Endodermal cell (in vitro differentiated cells): ENCODE data around the gene TMSB10. TPM values are rescaled to one million over a fixed set of nuclear protein-coding genes. Genes with fewer than 3 reads are reported as not detected.
"Not testable (repeated sequence)": the region's sequence is repeated elsewhere in the genome, so short reads cannot be mapped to it uniquely, and the experiment has no call there.

ENCODE experiments used
- DNase-seq: peaks from one replicate; pipeline ENCODE4 v3.0.0-alpha.2; 2017
- H3K27ac ChIP-seq: 2 replicates; pipeline ENCODE4 v1.5.1; 2013; ENCODE audit warnings: mild to moderate bottlenecking, low read depth, low read length, moderate library complexity
- H3K27me3 ChIP-seq: 2 replicates; pipeline ENCODE4 v1.6.1; 2013; ENCODE audit warnings: mild to moderate bottlenecking, low read length, moderate library complexity; ENCODE audit not compliant: insufficient read depth, control insufficient read depth, poor library complexity, severe bottlenecking
- H3K36me3 ChIP-seq: 2 replicates; pipeline ENCODE4 v1.7.0; 2013; ENCODE audit warnings: mild to moderate bottlenecking, low read length, moderate library complexity; ENCODE audit not compliant: control insufficient read depth, insufficient read depth
- H3K4me1 ChIP-seq: one replicate; pipeline ENCODE4 v1.7.0; 2013; ENCODE audit warnings: low read length; ENCODE audit not compliant: control insufficient read depth, insufficient read depth
- H3K4me3 ChIP-seq: 2 replicates; pipeline ENCODE4 v1.5.1; 2013; ENCODE audit warnings: mild to moderate bottlenecking, low read length, moderate library complexity
- H3K9ac ChIP-seq: 2 replicates; pipeline ENCODE4 v1.6.1; 2013; ENCODE audit warnings: mild to moderate bottlenecking, low read length, moderate library complexity; ENCODE audit not compliant: poor library complexity, severe bottlenecking; ENCODE audit errors: extremely low read depth
- H3K9me3 ChIP-seq: 2 replicates; pipeline ENCODE4 v1.6.1; 2013; ENCODE audit warnings: mild to moderate bottlenecking, low read length, moderate library complexity; ENCODE audit not compliant: control insufficient read depth
- H3K27ac Mint-ChIP-seq: 2 replicates; pipeline ENCODE4 v1.8.0; 2020; ENCODE audit warnings: mixed read lengths
- H3K27me3 Mint-ChIP-seq: 2 replicates; pipeline ENCODE4 v1.8.0; 2021; ENCODE audit warnings: mild to moderate bottlenecking, mixed read lengths; ENCODE audit not compliant: insufficient read depth
- H3K36me3 Mint-ChIP-seq: 2 replicates; pipeline ENCODE4 v1.8.0; 2020; ENCODE audit warnings: low read depth, mixed read lengths
- H3K4me1 Mint-ChIP-seq: 2 replicates; pipeline ENCODE4 v1.8.0; 2020; ENCODE audit warnings: mixed read lengths
- H3K4me3 Mint-ChIP-seq: 2 replicates; pipeline ENCODE4 v1.8.0; 2020; ENCODE audit warnings: mild to moderate bottlenecking, moderate library complexity, mixed read lengths
- H3K9me3 Mint-ChIP-seq: 2 replicates; pipeline ENCODE4 v1.8.0; 2020; ENCODE audit warnings: mild to moderate bottlenecking, mixed read lengths
- WGBS, 2 experiments: methylation state at CpG; one replicate each; pipeline versions ENCODE4 v1.1.5 to v1.1.7; 2013; ENCODE audit warnings: missing lambda C conversion rate in 2 of 2, mixed read lengths in 1 of 2; ENCODE audit not compliant: insufficient coverage in 1 of 2, insufficient read length in 1 of 2; 5-methylcytosine and 5-hydroxymethylcytosine counted together
- total RNA-seq, 2 donors: library from RNA; stranded (reverse); fragmentation: NEBNext Ultra II Directional in 1 of 2; extraction: Animal tissue kit (Norgen Biotek cat#: 25700) in 1 of 2; gene quantifications; 2 replicates in 1 of 2; 3 replicates in 1 of 2; pipeline ENCODE4 v1.2.1, GENCODE V29; 2021
- TF ChIP-seq, protein P1 (sequence below): fragments of 200-600 bp; sonication (generic); conservative IDR thresholded peaks from 2 replicates; pipeline ENCODE4 v1.5.0; 2021; ENCODE audit warnings: antibody characterized with exemption, mild to moderate bottlenecking

TMSB10 gene
- total RNA-seq, 2 donors from 2014 or later: 2,719 to 2,976 TPM

DNA sequence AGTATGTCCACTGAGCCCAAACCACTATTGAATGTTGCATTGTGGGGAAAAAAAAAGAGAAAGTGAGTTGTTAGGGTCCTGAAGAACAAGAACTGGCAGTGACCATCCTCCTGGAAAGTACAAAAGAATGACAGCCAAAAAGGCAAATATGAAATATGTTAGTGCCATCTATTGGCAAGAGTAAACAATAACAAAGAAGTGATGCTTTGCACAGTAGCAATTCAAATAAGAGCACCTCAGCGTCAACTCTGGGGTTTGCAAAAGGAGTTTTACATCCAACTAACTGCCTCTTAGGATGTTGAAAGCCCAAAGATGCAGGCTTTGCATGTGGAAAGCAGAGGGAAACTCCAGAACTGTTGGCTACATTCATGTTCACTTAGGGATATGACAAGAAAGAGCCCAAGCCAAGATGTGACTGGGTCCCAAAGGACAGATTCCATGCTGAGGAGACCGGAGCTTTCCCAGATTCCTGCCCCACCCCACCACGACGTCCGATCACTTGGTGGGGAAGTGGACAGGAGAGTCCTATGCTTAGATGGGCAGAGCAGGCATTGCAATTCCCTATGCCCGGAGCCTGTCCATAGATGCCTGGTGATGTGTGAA is 40.2 kb upstream of the TMSB10 start:
- DNase-seq: no peak
- TF ChIP-seq, protein P1, sequence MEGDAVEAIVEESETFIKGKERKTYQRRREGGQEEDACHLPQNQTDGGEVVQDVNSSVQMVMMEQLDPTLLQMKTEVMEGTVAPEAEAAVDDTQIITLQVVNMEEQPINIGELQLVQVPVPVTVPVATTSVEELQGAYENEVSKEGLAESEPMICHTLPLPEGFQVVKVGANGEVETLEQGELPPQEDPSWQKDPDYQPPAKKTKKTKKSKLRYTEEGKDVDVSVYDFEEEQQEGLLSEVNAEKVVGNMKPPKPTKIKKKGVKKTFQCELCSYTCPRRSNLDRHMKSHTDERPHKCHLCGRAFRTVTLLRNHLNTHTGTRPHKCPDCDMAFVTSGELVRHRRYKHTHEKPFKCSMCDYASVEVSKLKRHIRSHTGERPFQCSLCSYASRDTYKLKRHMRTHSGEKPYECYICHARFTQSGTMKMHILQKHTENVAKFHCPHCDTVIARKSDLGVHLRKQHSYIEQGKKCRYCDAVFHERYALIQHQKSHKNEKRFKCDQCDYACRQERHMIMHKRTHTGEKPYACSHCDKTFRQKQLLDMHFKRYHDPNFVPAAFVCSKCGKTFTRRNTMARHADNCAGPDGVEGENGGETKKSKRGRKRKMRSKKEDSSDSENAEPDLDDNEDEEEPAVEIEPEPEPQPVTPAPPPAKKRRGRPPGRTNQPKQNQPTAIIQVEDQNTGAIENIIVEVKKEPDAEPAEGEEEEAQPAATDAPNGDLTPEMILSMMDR: no peak
- no peaks in the 10 kb centered on the region for H3K27me3 ChIP-seq
- H3K4me3 Mint-ChIP-seq: no peak overlapping the region
- H3K27me3 Mint-ChIP-seq: peaks cover 19% of the 10 kb centered on the region
- H3K9me3 ChIP-seq: no peaks in the 10 kb centered on the region
- H3K27ac ChIP-seq: no peak overlapping the region
- H3K4me1 ChIP-seq: no peaks in the 10 kb centered on the region
- no peaks in the 10 kb centered on the region for H3K36me3 ChIP-seq
- peaks cover 5% of the 10 kb centered on the region for H3K4me1 Mint-ChIP-seq
- H3K27ac Mint-ChIP-seq: no peak overlapping the region
- H3K9ac ChIP-seq: no peak overlapping the region
- H3K4me3 ChIP-seq: no peak overlapping the region
- 85 to 88% methylated on average over 2 to 6 of the region's 6 CpGs for WGBS, 2 experiments
- no peaks in the 10 kb centered on the region for H3K36me3 Mint-ChIP-seq
- peaks cover 2% of the 10 kb centered on the region for H3K9me3 Mint-ChIP-seq

- H3K27me3 ChIP-seq: no peaks in the 10 kb centered on the region
- no peaks in the 10 kb centered on the region for H3K9me3 ChIP-seq
- H3K9ac ChIP-seq: no peak overlapping the region
- Mint-ChIP-seq H3K9me3 (peaks cover 2% of the 10 kb centered on the region), H3K27me3 (peaks cover 24% of the 10 kb centered on the region), H3K4me1 (peaks cover 5% of the 10 kb centered on the region), H3K36me3 (no peaks in the 10 kb centered on the region), H3K27ac (no peak overlapping the region), H3K4me3 (no peak overlapping the region)
- DNase-seq: no peak
- H3K4me1 ChIP-seq: no peaks in the 10 kb centered on the region
- 86 to 90% methylated on average over 3 of the region's 3 CpGs for WGBS, 2 experiments
- no peak overlapping the region for H3K4me3 ChIP-seq
- no peaks in the 10 kb centered on the region for H3K36me3 ChIP-seq
- no peak overlapping the region for H3K27ac ChIP-seq
- TF ChIP-seq, protein P1: no peak
Observed at GRCh38 chr2:84866122-84866521, 39.3 kb upstream of the TMSB10 start.

GRCh38 chr2:84868327-84868726 is 37.1 kb upstream of the TMSB10 start:
- H3K4me1 ChIP-seq, H3K4me1 Mint-ChIP-seq, H3K9me3 ChIP-seq, H3K36me3 Mint-ChIP-seq, H3K27ac ChIP-seq, H3K36me3 ChIP-seq, H3K27me3 ChIP-seq, DNase-seq, H3K27ac Mint-ChIP-seq, H3K4me3 ChIP-seq, H3K9me3 Mint-ChIP-seq, H3K4me3 Mint-ChIP-seq, H3K9ac ChIP-seq: not testable (repeated sequence)
- 84 to 100% methylated on average over 2 of the region's 4 CpGs for WGBS, 2 experiments
- peaks cover 21% of the 10 kb centered on the region for H3K27me3 Mint-ChIP-seq

DNA sequence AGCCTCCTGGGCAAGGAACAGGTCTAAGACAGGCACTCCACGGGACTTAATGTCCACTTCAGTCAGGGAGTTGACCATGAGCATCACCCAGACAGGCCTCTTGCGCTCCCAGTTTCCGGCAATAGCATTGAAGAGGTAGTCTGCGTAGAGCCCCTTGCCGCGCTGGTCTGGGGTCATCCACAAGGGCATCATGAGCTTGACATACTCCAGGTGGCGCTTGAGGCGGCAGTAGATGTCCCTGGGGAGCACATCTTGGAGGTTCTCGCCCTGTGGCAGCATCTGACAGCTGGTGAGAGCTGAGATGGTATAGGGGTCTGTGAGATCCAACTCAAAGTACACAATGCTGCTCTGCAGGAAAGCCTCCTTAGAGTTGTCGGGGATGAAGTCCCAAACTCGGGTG is 35.1 kb upstream of the TMSB10 start:
- Histone ChIP-seq H3K36me3 (no peaks in the 10 kb centered on the region), H3K4me1 (no peaks in the 10 kb centered on the region), H3K9ac (no peak overlapping the region), H3K27me3 (no peaks in the 10 kb centered on the region), H3K9me3 (no peaks in the 10 kb centered on the region), H3K27ac (no peak overlapping the region), H3K4me3 (no peak overlapping the region)
- Mint-ChIP-seq H3K27me3 (peaks cover 28% of the 10 kb centered on the region), H3K9me3 (peaks cover 2% of the 10 kb centered on the region), H3K4me3 (no peak overlapping the region), H3K36me3 (no peaks in the 10 kb centered on the region), H3K4me1 (no peaks in the 10 kb centered on the region), H3K27ac (no peak overlapping the region)
- peak; percentile 54 for DNase-seq
- TF ChIP-seq, protein P1: peak; percentile 46
- WGBS, 2 experiments: 92 to 96% methylated on average over 6 to 11 of the region's 11 CpGs

DNA sequence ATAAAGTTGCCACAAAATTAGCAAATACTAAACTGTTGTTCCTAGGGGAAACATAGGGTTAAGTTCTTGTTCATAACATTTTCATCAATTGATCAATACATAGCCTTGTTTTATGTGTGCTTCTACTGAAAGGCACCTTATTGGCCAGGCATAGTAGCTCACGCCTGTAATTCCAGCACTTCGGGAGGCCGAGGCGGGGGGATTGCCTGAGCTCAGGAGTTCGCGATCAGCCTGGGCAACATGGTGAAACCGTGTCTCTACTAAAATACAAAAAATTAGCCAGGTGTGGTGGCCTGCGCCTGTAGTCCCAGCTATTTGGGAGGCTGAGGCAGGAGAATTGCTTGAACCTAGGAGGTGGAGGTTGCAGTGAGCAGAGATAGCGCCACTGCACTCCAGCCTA is 32.8 kb upstream of the TMSB10 start:
- peaks cover 43% of the 10 kb centered on the region for H3K27me3 Mint-ChIP-seq
- H3K9me3 ChIP-seq, H3K9me3 Mint-ChIP-seq, H3K4me3 Mint-ChIP-seq, H3K9ac ChIP-seq, H3K4me1 ChIP-seq, H3K36me3 Mint-ChIP-seq, H3K27ac Mint-ChIP-seq, H3K27ac ChIP-seq, H3K4me1 Mint-ChIP-seq, H3K36me3 ChIP-seq, H3K4me3 ChIP-seq: not testable (repeated sequence)
- WGBS, 2 experiments: 94 to 98% methylated on average over 8 to 9 of the region's 9 CpGs
- peaks cover 18% of the 10 kb centered on the region for H3K27me3 ChIP-seq
- peak; percentile 21 for DNase-seq
